HUES6 (cell line): ENCODE measurements around the gene PITRM1.
"Not testable (repeated sequence)": the region's sequence is repeated elsewhere in the genome, so short reads cannot be mapped to it uniquely, and the experiment has no call there.

ENCODE experiments used
- H3K27ac ChIP-seq: 2 replicates; pipeline ENCODE4 v1.7.0; 2013; ENCODE audit warnings: low read depth, mild to moderate bottlenecking, low read length, inconsistent platforms
- H3K27me3 ChIP-seq: 2 replicates; pipeline ENCODE4 v1.6.1; 2013; ENCODE audit warnings: low read length; ENCODE audit not compliant: control insufficient read depth, insufficient read depth
- H3K36me3 ChIP-seq: 2 replicates; pipeline ENCODE4 v1.6.1; 2013; ENCODE audit warnings: low read length; ENCODE audit not compliant: control insufficient read depth, insufficient read depth
- H3K4me1 ChIP-seq: 2 replicates; pipeline ENCODE4 v1.6.1; 2013; ENCODE audit warnings: low read length; ENCODE audit not compliant: control insufficient read depth, insufficient read depth
- H3K4me3 ChIP-seq: 2 replicates; pipeline ENCODE4 v1.5.1; 2013; ENCODE audit warnings: low read depth, low read length
- H3K9ac ChIP-seq: one replicate; pipeline ENCODE4 v1.6.1; 2013; ENCODE audit warnings: mild to moderate bottlenecking, low read length
- H3K9me3 ChIP-seq: 2 replicates; pipeline ENCODE4 v1.6.1; 2013; ENCODE audit warnings: low read depth, low read length; ENCODE audit not compliant: control insufficient read depth, insufficient read depth

Gene PITRM1

DNA sequence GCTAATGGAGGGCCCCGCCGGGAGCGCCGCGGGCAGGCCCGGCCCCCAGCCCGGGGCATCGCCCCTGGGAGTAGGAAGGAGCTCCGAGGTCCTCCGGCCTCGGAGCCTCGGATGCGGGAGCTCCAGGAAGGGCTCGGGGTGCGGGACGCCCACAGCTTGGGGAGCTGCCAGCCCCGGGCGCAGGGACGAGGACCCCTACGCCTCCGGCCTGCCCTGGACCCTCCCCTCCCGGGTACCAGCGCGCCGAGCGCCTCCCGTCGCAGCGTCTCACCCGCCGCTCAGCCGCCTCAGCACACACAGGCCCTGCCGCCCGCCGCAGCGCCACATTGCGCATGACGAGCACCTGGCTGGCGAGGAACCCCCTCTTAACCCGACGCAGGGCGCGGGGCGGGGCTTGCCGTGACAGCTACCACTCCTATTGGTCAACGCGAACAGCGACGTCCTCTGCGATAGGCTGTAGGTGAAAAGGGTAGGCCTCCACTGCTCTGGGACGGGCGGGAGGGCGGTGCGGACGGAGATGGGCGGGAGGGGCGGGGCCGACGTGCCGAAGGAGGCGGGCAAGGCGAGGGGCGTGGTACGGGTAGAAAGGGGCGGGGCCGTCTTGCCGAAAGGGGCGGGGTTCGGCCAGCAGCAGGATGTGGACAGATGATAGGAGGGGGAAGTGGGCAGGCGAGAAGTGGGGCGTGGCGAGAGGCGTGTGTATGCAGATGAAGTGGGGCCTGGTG, at the start of gene PITRM1:
Gene PITRM1, minus strand, starts transcription at position 337 of the 725 bp plus-strand sequence. Its CDS starts 10 bp downstream, at position 327.
- Histone ChIP-seq H3K9ac (peak within 1 kb of the TSS; percentile 62), H3K27ac (peak within 1 kb of the TSS; percentile 36; the same call in 1 of the 2 replicates), H3K9me3 (no peaks in the 10 kb centered on the region), H3K36me3 (peaks cover 19% of the 10 kb centered on the region), H3K27me3 (no peaks in the 10 kb centered on the region), H3K4me3 (peak within 1 kb of the TSS; percentile 83), H3K4me1 (peaks cover 6% of the 10 kb centered on the region)

GRCh38 chr10:3222068-3222467, 49.5 kb upstream of the PITRM1 start:
- Histone ChIP-seq H3K9me3 (no peaks in the 10 kb centered on the region), H3K9ac (no peak overlapping the region), H3K4me1 (no peaks in the 10 kb centered on the region), H3K27ac (no peak overlapping the region), H3K27me3 (no peaks in the 10 kb centered on the region), H3K4me3 (no peak overlapping the region), H3K36me3 (no peaks in the 10 kb centered on the region)

DNA sequence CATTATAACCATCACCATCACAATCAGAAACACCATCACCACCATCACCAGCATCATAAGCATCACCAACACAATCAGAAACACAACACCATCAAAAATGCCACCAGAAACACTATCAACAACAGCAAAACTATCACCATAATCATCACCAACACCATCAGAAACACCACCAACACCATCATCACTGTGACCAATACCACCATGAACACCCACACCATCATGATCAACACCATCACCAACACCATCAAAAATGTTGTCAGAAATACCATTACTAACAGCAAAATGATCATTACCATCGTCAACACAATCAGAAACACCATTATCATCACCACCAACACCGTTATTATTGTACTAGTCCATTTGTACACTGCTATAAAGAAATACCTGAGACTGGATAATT, 49.0 kb upstream of the PITRM1 start:
- H3K4me3 ChIP-seq, H3K27ac ChIP-seq, H3K27me3 ChIP-seq, H3K9me3 ChIP-seq, H3K9ac ChIP-seq, H3K4me1 ChIP-seq, H3K36me3 ChIP-seq: not testable (repeated sequence)

DNA sequence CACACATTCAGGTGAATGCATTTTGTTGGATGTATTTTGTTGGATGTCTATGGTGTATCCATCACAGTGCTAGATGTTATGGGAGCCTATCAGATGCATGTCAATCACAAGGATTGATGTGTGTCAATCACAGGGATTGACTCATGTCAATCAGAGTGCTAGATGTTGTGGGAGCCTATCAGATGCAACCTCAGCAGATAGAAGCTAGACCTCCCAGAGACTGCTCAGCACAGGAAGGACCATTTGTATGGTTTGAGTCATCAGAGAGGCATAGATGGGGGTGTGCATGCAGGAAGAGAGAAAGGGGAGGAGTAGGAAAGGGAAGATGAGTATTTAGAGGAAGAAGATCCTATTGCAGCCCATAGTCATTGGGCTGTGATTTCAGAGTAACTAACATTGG, 48.3 kb upstream of the PITRM1 start:
- no peaks in the 10 kb centered on the region for H3K4me1 ChIP-seq
- H3K4me3 ChIP-seq = no peak overlapping the region

DNA sequence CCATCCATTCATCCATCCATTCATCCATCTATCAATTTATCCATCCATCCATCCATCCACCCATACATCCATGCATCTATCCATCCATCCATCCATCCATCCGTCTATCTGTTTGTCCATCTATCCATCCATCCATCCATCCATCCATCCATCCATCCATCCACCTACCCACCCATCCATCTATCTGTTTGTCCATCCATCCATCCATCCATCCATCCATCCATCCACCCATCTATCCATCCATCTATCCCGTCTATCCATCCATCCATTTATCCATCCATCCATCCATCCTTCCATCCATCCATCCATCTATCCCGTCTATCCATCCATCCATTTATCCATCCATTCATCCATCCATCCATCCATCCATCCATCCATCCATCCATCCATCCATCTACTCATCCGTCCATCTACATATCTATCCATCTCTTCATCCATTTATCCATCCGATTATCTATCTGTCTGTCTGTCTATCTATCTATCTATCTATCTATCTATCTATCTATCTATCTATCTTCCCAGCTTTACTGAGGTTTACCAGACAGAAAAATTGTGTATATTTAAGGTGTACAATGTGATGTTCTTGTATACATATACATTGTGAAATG, 46.5 kb upstream of the PITRM1 start:
- not testable (repeated sequence) for H3K9me3 ChIP-seq, H3K9ac ChIP-seq, H3K27ac ChIP-seq, H3K27me3 ChIP-seq, H3K4me3 ChIP-seq, H3K36me3 ChIP-seq, H3K4me1 ChIP-seq

More for the DNA sequence above, 48.3 kb upstream of the PITRM1 start:
- H3K27me3 ChIP-seq = no peaks in the 10 kb centered on the region
- H3K9me3 ChIP-seq = no peaks in the 10 kb centered on the region
- H3K36me3 ChIP-seq = no peaks in the 10 kb centered on the region
- H3K27ac ChIP-seq = no peak overlapping the region
- no peak overlapping the region for H3K9ac ChIP-seq

DNA sequence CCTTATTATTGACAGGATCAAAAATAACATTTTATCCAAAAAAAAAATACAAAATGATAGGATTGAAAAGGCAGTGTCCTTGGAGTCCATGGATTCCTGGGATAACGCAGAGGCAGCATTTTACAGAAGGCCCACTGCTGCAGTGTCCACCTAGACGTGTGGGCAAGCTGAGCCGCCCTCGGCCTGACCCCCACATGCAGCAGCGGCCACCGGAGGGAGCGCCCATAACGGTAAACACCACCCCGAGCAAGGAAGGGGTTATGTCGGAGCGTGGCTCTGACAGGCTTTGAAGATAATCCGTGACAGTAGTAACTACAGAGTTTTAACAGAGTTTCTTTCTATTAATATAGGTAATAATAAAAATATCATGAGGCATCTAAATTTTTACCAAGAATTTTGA, 45.3 kb upstream of the PITRM1 start:
- H3K27ac ChIP-seq = no peak overlapping the region
- no peaks in the 10 kb centered on the region for H3K4me1 ChIP-seq
- no peak overlapping the region for H3K4me3 ChIP-seq
- H3K9me3 ChIP-seq = no peaks in the 10 kb centered on the region
- no peaks in the 10 kb centered on the region for H3K36me3 ChIP-seq
- no peaks in the 10 kb centered on the region for H3K27me3 ChIP-seq
- no peak overlapping the region for H3K9ac ChIP-seq

- Histone ChIP-seq H3K4me3 (no peak overlapping the region), H3K36me3 (no peaks in the 10 kb centered on the region), H3K9ac (no peak overlapping the region), H3K9me3 (no peaks in the 10 kb centered on the region), H3K4me1 (no peaks in the 10 kb centered on the region), H3K27ac (no peak overlapping the region), H3K27me3 (no peaks in the 10 kb centered on the region)
Observed at GRCh38 chr10:3217301-3217700, 44.7 kb upstream of the PITRM1 start.

DNA sequence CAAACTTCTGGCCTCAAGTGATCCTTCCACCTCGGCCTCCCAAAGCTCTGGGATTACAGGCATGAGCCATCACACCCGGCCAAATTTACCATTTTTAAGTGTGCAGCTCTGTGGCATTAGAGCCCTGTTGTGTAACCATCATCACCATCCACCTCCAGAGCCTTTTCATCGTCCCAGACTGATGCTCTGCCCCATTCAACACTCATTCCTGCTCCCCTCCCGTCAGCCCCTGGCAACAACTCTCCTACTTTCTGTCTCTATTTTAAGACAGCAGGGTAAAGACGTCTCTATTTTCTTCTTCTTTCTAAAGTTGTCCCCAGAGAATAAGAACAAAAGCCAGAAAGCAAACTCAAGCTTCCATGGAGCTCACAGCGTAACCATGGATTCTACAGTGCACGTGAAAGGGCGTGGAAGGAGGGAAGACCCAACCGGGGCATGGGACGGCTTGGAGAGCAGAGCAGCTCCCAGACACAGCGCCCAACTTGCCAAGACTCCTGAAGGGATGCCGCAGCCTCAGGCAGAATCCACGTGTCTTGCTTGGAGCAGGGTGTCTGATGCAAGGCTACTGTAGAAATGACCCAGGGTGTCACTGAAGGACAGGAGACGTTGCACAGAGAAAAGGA, 42.7 kb upstream of the PITRM1 start:
- Histone ChIP-seq H3K9me3 (no peaks in the 10 kb centered on the region), H3K27ac (no peak overlapping the region), H3K9ac (no peak overlapping the region), H3K36me3 (no peaks in the 10 kb centered on the region), H3K4me3 (no peak overlapping the region), H3K27me3 (no peaks in the 10 kb centered on the region), H3K4me1 (no peaks in the 10 kb centered on the region)

- H3K4me3 ChIP-seq = no peak overlapping the region
- no peaks in the 10 kb centered on the region for H3K9me3 ChIP-seq
- H3K36me3 ChIP-seq = no peaks in the 10 kb centered on the region
- H3K4me1 ChIP-seq = no peaks in the 10 kb centered on the region
- no peak overlapping the region for H3K27ac ChIP-seq
- H3K27me3 ChIP-seq = no peaks in the 10 kb centered on the region
- H3K9ac ChIP-seq = no peak overlapping the region
Observed at GRCh38 chr10:3213758-3214515, 41.4 kb upstream of the PITRM1 start.

DNA sequence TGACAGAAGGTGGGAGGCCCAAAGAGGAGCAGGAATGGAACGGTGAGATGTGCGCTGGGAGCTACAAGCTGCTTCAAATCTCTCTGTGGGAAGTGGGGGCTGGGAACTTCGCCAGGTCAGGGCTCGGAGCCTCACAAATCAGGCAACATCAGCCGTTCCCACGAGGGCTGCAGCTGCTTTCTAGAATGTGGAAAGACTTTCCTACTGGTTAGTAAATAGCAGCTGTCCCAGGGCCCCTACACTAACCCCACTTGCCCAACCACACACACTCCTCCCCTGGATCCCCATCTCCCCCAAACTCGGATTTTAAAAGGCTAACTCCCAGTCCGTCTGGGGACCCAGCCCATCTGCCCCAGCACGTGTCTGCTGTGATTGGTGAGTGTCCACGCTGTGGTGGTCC, 40.6 kb upstream of the PITRM1 start:
- no peaks in the 10 kb centered on the region for H3K9me3 ChIP-seq
- no peaks in the 10 kb centered on the region for H3K27me3 ChIP-seq
- no peaks in the 10 kb centered on the region for H3K4me1 ChIP-seq
- no peaks in the 10 kb centered on the region for H3K36me3 ChIP-seq
- H3K27ac ChIP-seq = no peak overlapping the region
- peak overlapping the region; percentile 16 for H3K9ac ChIP-seq
- no peak overlapping the region for H3K4me3 ChIP-seq
